IPS-NIHi11 (cell line): ENCODE measurements around the gene TENT4B.
A peak's percentile ranks its signal among the peaks of the same experiment; 100 is the strongest.

Experiments
- DNase-seq: peaks from one replicate; pipeline ENCODE4 v3.0.0; 2012; ENCODE audit warnings: mixed read lengths, low spot score

The TENT4B gene

GRCh38 chr16:50195756-50196155 is 42.6 kb downstream of the TENT4B start:
- no peak for DNase-seq

DNA sequence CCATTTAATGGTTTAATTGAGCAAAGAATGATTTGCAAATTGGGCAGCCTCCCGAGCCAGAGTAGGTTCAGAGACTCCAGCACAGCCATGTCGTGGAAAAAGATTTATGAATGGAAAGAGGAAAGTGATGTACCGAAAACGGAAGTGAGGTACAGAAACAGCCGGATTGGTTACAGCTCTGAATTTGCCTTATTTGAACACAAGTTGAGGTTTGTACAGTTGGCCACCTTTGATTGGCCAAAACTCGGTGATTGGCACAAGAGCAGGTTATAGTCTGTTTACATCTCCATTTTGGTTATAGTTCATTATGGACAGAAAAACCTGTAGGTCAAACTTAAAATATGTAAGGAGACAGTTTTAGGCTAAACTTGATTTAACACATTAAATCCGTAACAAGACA is 44.5 kb downstream of the TENT4B start:
- DNase-seq = no peak

- no peak for DNase-seq
Observed at GRCh38 chr16:50198802-50199403, 45.8 kb downstream of the TENT4B start.

GRCh38 chr16:50201787-50202186 is 48.7 kb downstream of the TENT4B start:
- no peak for DNase-seq

GRCh38 chr16:50202926-50203624 is 50.0 kb downstream of the TENT4B start:
- DNase-seq = no peak

- no peak for DNase-seq
Observed at GRCh38 chr16:50203681-50204080, 50.6 kb downstream of the TENT4B start.

DNA sequence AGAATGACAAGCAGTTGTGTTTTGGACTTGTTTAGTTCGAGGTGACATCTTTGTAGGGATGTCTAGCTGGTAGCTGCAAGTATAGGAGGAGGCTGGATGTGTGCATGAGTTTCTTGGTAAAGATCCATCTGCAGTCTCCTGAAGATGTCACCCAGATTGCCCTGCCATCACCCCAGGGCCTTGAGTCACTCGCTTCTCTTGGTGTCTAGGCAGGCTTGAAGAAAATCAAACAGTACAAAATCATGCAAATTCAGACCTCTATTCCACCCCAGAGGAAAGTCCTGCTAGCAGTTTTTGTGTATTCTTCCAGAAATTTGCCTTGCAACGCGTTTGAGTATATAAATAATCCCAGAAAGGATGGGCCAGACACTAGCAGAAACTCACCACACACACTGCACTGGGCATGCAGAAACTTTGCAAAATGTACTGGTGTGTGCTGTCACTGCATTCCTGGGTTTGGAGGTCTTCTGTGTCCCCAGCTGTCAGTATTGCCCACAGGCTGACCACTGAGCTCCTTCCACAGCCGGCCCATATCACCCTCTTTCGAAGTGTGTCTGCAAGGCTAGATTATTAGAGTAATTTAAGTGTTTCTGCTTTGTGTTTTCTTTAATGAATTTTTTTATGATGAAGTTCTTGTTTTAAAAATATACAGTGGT is 51.5 kb downstream of the TENT4B start:
- no peak for DNase-seq

GRCh38 chr16:50207652-50208051 is 54.5 kb downstream of the TENT4B start:
- no peak for DNase-seq

DNA sequence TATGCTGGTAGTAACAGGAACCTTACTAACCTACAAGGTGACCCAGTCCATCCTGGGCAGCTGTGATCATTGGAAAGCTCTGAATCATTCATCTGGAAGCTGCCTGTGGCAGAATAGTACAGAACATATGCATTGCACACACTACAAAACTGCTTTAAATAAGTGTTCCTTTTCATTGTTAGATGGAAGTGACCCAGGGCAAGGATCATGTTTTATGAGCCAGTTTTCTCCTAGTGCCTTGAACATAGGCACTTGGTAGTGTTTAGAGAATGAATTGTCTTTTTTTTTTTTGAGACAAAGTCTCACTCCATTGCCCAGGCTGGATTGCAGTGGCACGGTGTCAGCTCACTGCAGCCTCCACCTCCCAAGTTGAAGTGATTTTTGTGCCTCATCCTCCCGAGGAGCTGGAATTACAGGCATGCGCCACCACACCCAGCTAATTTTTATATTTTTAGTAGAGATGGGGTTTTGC is 55.4 kb downstream of the TENT4B start:
- DNase-seq = no peak

DNA sequence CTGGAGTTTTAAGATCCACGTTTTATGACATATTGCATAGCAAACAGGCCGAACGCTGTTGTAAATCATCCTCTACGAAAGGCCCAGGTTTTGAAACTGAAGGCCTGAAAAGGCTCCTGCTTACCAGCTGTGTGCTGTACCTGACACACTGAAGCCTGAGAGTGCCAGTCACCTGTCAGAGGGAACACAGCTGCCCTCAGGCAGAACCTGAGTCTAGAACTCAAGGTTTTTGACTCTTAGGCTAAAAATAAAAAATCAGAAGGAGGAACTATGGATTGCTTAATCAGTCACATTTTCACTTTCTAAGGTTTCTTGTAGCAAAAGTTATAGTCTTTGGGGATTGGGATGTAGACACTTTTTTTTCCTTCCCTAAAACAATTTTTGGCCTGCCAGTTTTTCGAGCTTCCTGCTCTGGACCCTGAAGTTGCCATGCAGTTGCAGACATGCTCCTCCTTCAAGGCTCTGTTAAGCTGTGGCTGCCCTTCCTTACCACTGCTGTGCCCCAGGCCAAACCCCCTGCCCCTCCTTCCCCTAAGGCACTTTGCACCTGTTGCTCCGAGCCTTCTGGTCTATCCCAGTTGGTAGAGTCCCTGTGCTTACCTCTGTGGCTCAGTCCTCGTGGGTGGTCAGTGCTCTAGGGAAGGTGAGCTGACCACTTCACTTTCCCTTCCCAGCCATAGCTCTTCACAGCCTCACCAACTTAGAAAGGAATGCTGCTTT is 56.6 kb downstream of the TENT4B start:
- DNase-seq = no peak

DNA sequence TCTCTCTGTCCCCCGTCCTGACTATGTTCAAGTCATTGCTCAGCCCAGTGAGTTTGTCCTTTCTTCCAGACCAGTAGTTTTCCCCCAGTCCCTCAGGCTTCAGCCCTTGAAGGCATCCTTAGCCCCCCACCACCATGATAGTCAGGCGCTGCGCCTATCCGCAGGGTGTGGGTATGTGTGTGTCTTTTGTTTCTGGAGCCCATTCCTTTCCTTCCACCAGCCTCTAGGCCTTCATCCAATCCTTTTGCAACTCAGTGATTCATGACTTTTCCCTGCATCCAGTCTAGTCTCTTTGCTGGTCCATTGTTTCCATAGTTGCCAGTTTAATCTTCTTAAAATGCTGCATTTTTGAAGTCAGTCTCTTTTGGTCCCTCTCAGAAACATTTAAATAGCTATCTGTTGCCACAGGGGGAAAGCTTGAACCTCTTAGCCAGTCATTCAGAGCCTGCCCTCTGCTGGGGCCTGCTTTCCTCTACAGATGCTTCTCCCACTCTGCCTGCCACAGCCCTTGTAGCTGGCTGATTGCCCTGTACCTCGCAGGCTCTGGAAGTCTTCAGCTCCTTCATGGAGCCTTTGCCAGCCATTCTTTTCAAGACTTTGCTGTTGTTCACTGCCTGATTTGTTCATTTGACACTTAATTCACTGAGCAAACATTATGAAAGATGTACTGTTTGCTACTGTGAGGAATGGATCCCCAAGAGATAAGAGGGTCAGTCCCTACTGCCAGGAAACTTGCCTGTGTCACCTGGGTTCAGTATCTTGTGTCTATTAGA is 57.3 kb downstream of the TENT4B start:
- DNase-seq = peak; percentile 68

- peak; percentile 42 for DNase-seq
Observed at GRCh38 chr16:50213939-50214519, 60.9 kb downstream of the TENT4B start.

- no peak for DNase-seq
Observed at GRCh38 chr16:50215680-50216079, 62.6 kb downstream of the TENT4B start.

DNA sequence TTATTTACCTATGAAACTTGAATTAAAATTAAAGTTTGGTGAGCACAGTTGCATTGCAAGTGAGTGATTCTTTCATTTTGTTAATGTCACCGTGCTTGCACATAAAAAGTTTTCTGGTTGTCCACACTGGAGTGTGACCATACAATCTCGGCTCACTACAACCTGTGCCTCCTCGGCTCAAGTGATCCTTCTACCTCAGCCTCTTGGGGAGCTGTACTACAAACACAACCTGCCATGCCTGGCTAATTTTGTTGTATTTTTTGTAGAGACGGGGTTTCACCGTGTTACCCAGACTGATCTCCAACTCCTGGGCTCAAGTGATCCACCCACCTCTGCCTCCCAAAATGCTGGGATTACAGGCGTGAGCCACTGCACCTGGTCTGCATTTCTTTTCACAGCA is 63.1 kb downstream of the TENT4B start:
- no peak for DNase-seq

GRCh38 chr16:50219402-50219975 is 66.4 kb downstream of the TENT4B start:
- no peak for DNase-seq

GRCh38 chr16:50224286-50224685 is 71.2 kb downstream of the TENT4B start:
- DNase-seq = no peak

GRCh38 chr16:50227120-50227519 is 74.0 kb downstream of the TENT4B start:
- DNase-seq = no peak

DNA sequence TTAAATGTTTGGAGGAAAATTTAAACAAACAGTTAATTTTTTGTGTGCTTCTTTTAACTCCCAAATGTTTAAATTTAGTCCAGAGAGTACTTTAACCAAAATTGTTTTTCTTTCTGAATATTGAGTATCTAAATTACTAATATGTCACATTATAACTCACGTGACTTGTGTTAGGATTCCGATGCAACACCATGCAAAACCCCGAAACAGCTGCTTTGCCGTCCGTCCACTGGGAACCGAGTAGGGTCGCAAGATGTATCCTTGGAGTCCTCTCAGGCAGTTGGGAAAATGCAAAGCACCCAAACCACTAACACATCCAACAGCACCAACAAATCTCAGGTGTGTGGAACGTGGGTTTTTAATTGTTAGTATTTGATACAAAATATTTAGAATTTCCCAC is 74.6 kb downstream of the TENT4B start:
- no peak for DNase-seq

DNA sequence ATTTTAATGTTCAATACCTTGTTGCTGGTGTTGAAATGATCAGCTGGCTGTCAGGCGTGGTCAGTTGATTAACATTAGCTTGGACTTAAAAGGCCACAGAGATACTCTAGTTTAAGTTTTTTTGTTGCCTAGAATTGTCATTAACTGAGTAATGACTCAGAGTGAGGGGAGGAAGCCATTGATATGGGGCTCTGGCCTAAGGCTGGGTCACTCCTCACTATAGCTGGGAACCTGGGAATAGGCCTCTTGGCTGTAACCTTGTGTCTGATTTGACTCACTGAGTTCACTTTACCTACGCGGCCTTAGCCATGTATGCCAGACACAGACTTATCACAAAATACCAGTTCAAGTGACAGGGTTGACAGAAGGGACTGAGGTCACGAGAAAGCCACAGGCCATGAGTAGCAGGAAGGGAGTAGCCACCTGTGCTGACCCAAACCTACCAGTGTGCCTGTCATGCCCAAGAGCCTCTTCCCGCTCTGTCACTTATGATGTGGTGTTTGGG is 75.3 kb downstream of the TENT4B start:
- DNase-seq = no peak

DNA sequence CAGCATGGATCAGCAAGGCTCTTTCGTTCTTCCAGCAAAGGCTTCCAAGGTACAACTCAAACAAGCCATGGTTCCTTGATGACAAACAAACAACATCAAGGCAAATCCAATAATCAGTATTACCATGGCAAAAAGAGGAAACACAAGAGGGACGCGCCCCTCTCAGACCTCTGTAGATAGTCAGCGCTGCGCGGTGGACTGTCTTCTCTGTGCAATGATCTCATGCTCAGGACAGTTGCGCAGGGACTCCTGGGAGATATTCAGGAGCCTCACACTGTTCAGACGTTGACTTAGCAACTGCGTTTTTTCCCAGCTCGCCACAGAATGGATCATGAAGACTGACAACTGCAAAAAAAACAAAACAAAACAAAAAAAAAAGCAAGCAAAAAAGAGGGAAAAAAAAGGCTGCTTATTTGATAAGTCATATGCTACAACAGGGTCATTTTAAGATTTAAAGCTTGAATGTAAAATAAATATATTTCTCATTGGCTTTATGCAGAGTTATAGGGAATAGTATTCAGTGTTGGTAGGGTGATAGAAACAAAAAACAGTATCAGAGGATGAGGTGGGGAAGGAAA is 76.1 kb downstream of the TENT4B start:
- DNase-seq = no peak
